Gastrocnemius medialis (tissue), 4 donors: Measurements from ENCODE around the gene PRICKLE4.

Experiments used
- POLR2A ChIP-seq, 2 donors: fragments of 450-650 bp; IDR thresholded peaks; one replicate each; pipeline ENCODE4 v1.6.1; 2017; ENCODE audit warnings: antibody characterized with exemption in 2 of 2, mild to moderate bottlenecking in 2 of 2, moderate library complexity in 2 of 2
- TF ChIP-seq, protein P1 (sequence below), 5 experiments: fragments of 450-650 bp in 3 of 5; fragments of 200-600 bp in 2 of 5; sonication (generic) in 2 of 5; IDR thresholded peaks in 4 of 5; conservative IDR thresholded peaks in 1 of 5; 1 replicate in 4 of 5; 2 replicates in 1 of 5; pipeline ENCODE4 v1.5.1; 2016 to 2019; ENCODE audit warnings: antibody characterized with exemption in 5 of 5, mild to moderate bottlenecking in 3 of 5, moderate library complexity in 3 of 5

DNA sequence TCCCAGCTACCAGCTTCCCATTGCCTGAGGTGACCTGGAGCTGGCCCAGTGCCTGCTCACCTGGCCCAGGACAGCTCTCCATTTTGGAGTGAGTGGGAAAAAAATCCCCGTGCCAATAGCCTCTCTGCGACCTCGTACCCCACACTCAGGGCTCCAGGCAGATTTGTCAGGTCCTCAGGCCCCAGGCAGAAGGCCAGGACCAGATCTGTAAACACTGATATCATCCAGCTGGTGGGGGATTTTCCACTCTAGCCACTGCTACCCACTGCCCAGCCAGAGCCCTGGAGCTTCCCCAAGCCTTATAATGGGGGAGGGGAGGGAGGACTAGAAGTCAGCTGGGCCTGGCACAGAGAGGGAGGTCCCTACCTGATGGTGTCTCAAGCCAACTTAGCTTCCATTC is 32.0 kb upstream of the PRICKLE4 start:
- TF ChIP-seq, protein P1, sequence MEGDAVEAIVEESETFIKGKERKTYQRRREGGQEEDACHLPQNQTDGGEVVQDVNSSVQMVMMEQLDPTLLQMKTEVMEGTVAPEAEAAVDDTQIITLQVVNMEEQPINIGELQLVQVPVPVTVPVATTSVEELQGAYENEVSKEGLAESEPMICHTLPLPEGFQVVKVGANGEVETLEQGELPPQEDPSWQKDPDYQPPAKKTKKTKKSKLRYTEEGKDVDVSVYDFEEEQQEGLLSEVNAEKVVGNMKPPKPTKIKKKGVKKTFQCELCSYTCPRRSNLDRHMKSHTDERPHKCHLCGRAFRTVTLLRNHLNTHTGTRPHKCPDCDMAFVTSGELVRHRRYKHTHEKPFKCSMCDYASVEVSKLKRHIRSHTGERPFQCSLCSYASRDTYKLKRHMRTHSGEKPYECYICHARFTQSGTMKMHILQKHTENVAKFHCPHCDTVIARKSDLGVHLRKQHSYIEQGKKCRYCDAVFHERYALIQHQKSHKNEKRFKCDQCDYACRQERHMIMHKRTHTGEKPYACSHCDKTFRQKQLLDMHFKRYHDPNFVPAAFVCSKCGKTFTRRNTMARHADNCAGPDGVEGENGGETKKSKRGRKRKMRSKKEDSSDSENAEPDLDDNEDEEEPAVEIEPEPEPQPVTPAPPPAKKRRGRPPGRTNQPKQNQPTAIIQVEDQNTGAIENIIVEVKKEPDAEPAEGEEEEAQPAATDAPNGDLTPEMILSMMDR (IDR thresholded peaks at IDR 0.05 in 4 of 5, conservative IDR thresholded peaks at IDR 0.05 in 1 of 5) = no peak
- no peak for TF ChIP-seq POLR2A (IDR thresholded peaks at IDR 0.05)
